H9 (cell line): ENCODE measurements around the gene ANKRD22. TPM values are rescaled to one million over a fixed set of nuclear protein-coding genes. Genes with fewer than 3 reads are reported as not detected.

Experiments
- DNase-seq: peaks from one replicate; pipeline ENCODE4 v3.0.0-alpha.2; 2017
- H2AFZ ChIP-seq: one replicate; pipeline ENCODE4 v1.6.1; 2013; ENCODE audit warnings: mild to moderate bottlenecking, low read length, control low read depth, moderate library complexity
- H2AK5ac ChIP-seq: 2 replicates; pipeline ENCODE4 v1.6.1; 2013; ENCODE audit warnings: low read length, control low read depth, mixed read lengths; ENCODE audit not compliant: insufficient read length
- H2BK120ac ChIP-seq: one replicate; pipeline ENCODE4 v1.6.1; 2013; ENCODE audit warnings: low read depth, mild to moderate bottlenecking, low read length, control low read depth, inconsistent platforms; ENCODE audit not compliant: poor library complexity, severe bottlenecking
- H2BK12ac ChIP-seq: 2 replicates; pipeline ENCODE4 v1.6.1; 2013; ENCODE audit warnings: low read length, control low read depth, mixed read lengths, low read depth; ENCODE audit not compliant: insufficient read length
- H2BK15ac ChIP-seq: 2 replicates; pipeline ENCODE4 v1.6.1; 2013; ENCODE audit warnings: low read depth, low read length, control low read depth
- H2BK20ac ChIP-seq: one replicate; pipeline ENCODE4 v1.6.1; 2013; ENCODE audit warnings: low read depth, mild to moderate bottlenecking, low read length, control low read depth, inconsistent platforms; ENCODE audit not compliant: poor library complexity, severe bottlenecking
- H2BK5ac ChIP-seq: 2 replicates; pipeline ENCODE4 v1.6.1; 2013; ENCODE audit warnings: low read length, control low read depth, mixed read lengths; ENCODE audit not compliant: insufficient read length
- H3K14ac ChIP-seq: 2 replicates; pipeline ENCODE4 v1.6.1; 2013; ENCODE audit warnings: low read length, control low read depth; ENCODE audit not compliant: insufficient read depth
- H3K18ac ChIP-seq: 2 replicates; pipeline ENCODE4 v1.6.1; 2013; ENCODE audit warnings: low read depth, mild to moderate bottlenecking, mixed read lengths, low read length, control low read depth; ENCODE audit not compliant: insufficient read length
- H3K23ac ChIP-seq: 2 replicates; pipeline ENCODE4 v1.6.1; 2013; ENCODE audit warnings: low read length, control low read depth, mixed read lengths, low read depth; ENCODE audit not compliant: insufficient read length
- H3K23me2 ChIP-seq: 2 replicates; pipeline ENCODE4 v1.6.1; 2013; ENCODE audit warnings: low read depth, mild to moderate bottlenecking, mixed read lengths, low read length, control low read depth; ENCODE audit not compliant: insufficient read length, poor library complexity, severe bottlenecking
- H3K27ac ChIP-seq: 2 replicates; pipeline ENCODE4 v1.5.1; 2013; ENCODE audit warnings: low read length, control low read depth, mixed read lengths, low read depth; ENCODE audit not compliant: insufficient read length
- H3K27me3 ChIP-seq: 2 replicates; pipeline ENCODE4 v1.6.1; 2013; ENCODE audit warnings: low read length, control low read depth, inconsistent platforms; ENCODE audit not compliant: insufficient read depth
- H3K4ac ChIP-seq: 2 replicates; pipeline ENCODE4 v1.6.1; 2013; ENCODE audit warnings: low read depth, mild to moderate bottlenecking, control low read depth, inconsistent platforms, low read length, moderate library complexity
- H3K4me1 ChIP-seq: 2 replicates; pipeline ENCODE4 v1.6.1; 2013; ENCODE audit warnings: low read length, control low read depth, inconsistent platforms; ENCODE audit not compliant: insufficient read depth
- H3K4me2 ChIP-seq: 2 replicates; pipeline ENCODE4 v1.6.1; 2013; ENCODE audit warnings: low read length, control low read depth, mixed read lengths; ENCODE audit not compliant: insufficient read length, insufficient read depth
- H3K56ac ChIP-seq: 2 replicates; pipeline ENCODE4 v1.6.1; 2013; ENCODE audit warnings: low read depth, mild to moderate bottlenecking, mixed read lengths, low read length, control low read depth; ENCODE audit not compliant: insufficient read length
- H3K79me1 ChIP-seq: 2 replicates; pipeline ENCODE4 v1.6.1; 2013; ENCODE audit warnings: low read depth, mild to moderate bottlenecking, moderate library complexity, low read length, control low read depth, inconsistent platforms; ENCODE audit not compliant: insufficient read depth, poor library complexity, severe bottlenecking
- H3K79me2 ChIP-seq: 2 replicates; pipeline ENCODE4 v1.6.1; 2013; ENCODE audit warnings: low read length, control low read depth, inconsistent platforms; ENCODE audit not compliant: insufficient read depth
- H3K9ac ChIP-seq: 2 replicates; pipeline ENCODE4 v1.6.1; 2013; ENCODE audit warnings: low read length, control low read depth, mixed read lengths; ENCODE audit not compliant: insufficient read length; ENCODE audit errors: extremely low read depth
- H3K9me3 ChIP-seq: one replicate; pipeline ENCODE4 v1.6.1; 2013; ENCODE audit warnings: low read depth, low read length, inconsistent platforms; ENCODE audit not compliant: control insufficient read depth
- H3T11ph ChIP-seq: one replicate; pipeline ENCODE4 v1.6.1; 2013; ENCODE audit warnings: mild to moderate bottlenecking, low read length, control low read depth, inconsistent platforms
- H4K20me1 ChIP-seq: one replicate; pipeline ENCODE4 v1.6.1; 2013; ENCODE audit not compliant: control insufficient read depth, insufficient read length, insufficient read depth
- H4K5ac ChIP-seq: 2 replicates; pipeline ENCODE4 v1.6.1; 2013; ENCODE audit warnings: low read depth, mild to moderate bottlenecking, mixed read lengths, low read length, control low read depth; ENCODE audit not compliant: insufficient read length
- H4K8ac ChIP-seq: replicated peaks from 2 replicates; pipeline ENCODE4 v1.6.1; 2013; ENCODE audit warnings: low read length, control low read depth, mixed read lengths, low read depth; ENCODE audit not compliant: insufficient read length
- H4K91ac ChIP-seq: 2 replicates; pipeline ENCODE4 v1.6.1; 2013; ENCODE audit warnings: low read depth, mild to moderate bottlenecking, moderate library complexity, mixed read lengths, low read length, control low read depth; ENCODE audit not compliant: insufficient read length
- H3K27ac Mint-ChIP-seq, 3 experiments: 2 replicates in 2 of 3; 3 replicates in 1 of 3; pipeline ENCODE4 v1.8.0; 2020 to 2021; ENCODE audit warnings: mixed read lengths in 3 of 3, mild to moderate bottlenecking in 1 of 3, moderate library complexity in 1 of 3
- H3K27me3 Mint-ChIP-seq: 2 replicates; pipeline ENCODE4 v1.8.0; 2021; ENCODE audit warnings: low read depth, mild to moderate bottlenecking, moderate library complexity, mixed read lengths
- H3K36me3 Mint-ChIP-seq, 3 experiments: 2 replicates in 2 of 3; 3 replicates in 1 of 3; pipeline ENCODE4 v1.8.0; 2020 to 2021; ENCODE audit warnings: low read depth in 3 of 3, mixed read lengths in 3 of 3; ENCODE audit not compliant: insufficient read depth in 1 of 3
- H3K4me1 Mint-ChIP-seq, 2 experiments: 2 replicates each; pipeline ENCODE4 v1.8.0; 2020; ENCODE audit warnings: mixed read lengths in 2 of 2
- H3K4me3 Mint-ChIP-seq, 2 experiments: 2 replicates in 1 of 2; 3 replicates in 1 of 2; pipeline ENCODE4 v1.8.0; 2020 to 2021; ENCODE audit warnings: mild to moderate bottlenecking in 2 of 2, mixed read lengths in 2 of 2, moderate library complexity in 1 of 2
- H3K9me3 Mint-ChIP-seq, 2 experiments: 2 replicates in 1 of 2; 3 replicates in 1 of 2; pipeline ENCODE4 v1.8.0; 2020; ENCODE audit warnings: mild to moderate bottlenecking in 2 of 2, mixed read lengths in 2 of 2, moderate library complexity in 1 of 2
- CTCF ChIP-seq: fragments of 200-600 bp; sonication (generic); conservative IDR thresholded peaks from 3 replicates; pipeline ENCODE4 v1.8.0; 2021; ENCODE audit warnings: antibody characterized with exemption, mild to moderate bottlenecking
- WGBS: extraction: QIAGEN DNeasy Blood & Tissue Kit; methylation state at CpG from one replicate; pipeline ENCODE4 v1.1.7; 2013; ENCODE audit warnings: missing lambda C conversion rate, low lambda C conversion rate, mixed read lengths; ENCODE audit not compliant: insufficient read length; ENCODE audit errors: extremely low coverage; 5-methylcytosine and 5-hydroxymethylcytosine counted together
- total RNA-seq: library from RNA; stranded (reverse); gene quantifications from 2 replicates; pipeline ENCODE4 v1.2.1, GENCODE V29; 2021

Gene ANKRD22
- total RNA-seq, 1 experiment from 2014 or later, result not detected

GRCh38 chr10:88810196-88810961 lies 41.3 kb downstream of the ANKRD22 start:
- no peaks in the 10 kb centered on the region for H4K20me1 ChIP-seq
- Mint-ChIP-seq H3K4me3 (no peak overlapping the region), H3K4me1 (peaks cover 0 to 2% of the 10 kb centered on the region in 2 experiments; a peak in 3 of 4 replicates), H3K27ac (0 out of 7 replicates have a peak overlapping the region, but pooled peaks of 1 of the 3 experiments have one; percentile 15), H3K36me3 (no peaks in the 10 kb centered on the region), H3K27me3 (no peaks in the 10 kb centered on the region; the same call in 1 of the 2 replicates), H3K9me3 (no peaks in the 10 kb centered on the region)
- no peaks in the 10 kb centered on the region for H3K4me1 ChIP-seq
- no peak overlapping the region for H2AK5ac ChIP-seq
- H3K18ac ChIP-seq, result no peak overlapping the region
- no peak overlapping the region for H3K9ac ChIP-seq
- H2AFZ ChIP-seq, result no peak overlapping the region
- no peak overlapping the region for H3K27ac ChIP-seq
- no peak overlapping the region for H2BK15ac ChIP-seq
- no peaks in the 10 kb centered on the region for H3K9me3 ChIP-seq
- no peaks in the 10 kb centered on the region for H3K79me1 ChIP-seq
- no peak overlapping the region for H2BK5ac ChIP-seq
- no peak overlapping the region for H3K56ac ChIP-seq
- peak; percentile 38 for DNase-seq
- H4K8ac ChIP-seq, result no peak overlapping the region
- H3K14ac ChIP-seq, result no peak overlapping the region
- no peak overlapping the region for H2BK20ac ChIP-seq
- no peak overlapping the region for H3K4me2 ChIP-seq
- TF ChIP-seq CTCF, result peak; percentile 84
- no peaks in the 10 kb centered on the region for H3K23me2 ChIP-seq
- no peak overlapping the region for H3K4ac ChIP-seq
- H3K79me2 ChIP-seq, result no peaks in the 10 kb centered on the region
- H3K23ac ChIP-seq, result no peak overlapping the region
- H3K27me3 ChIP-seq, result no peaks in the 10 kb centered on the region
- H4K5ac ChIP-seq, result no peak overlapping the region
- no peak overlapping the region for H4K91ac ChIP-seq
- H3T11ph ChIP-seq, result no peak overlapping the region
- no peak overlapping the region for H2BK12ac ChIP-seq
- no CpG with 5 or more reads among the region's 5 CpGs for WGBS
- H2BK120ac ChIP-seq, result no peak overlapping the region
